A172 (cell line): Measurements from ENCODE around the gene SPOCK1. TPM values are rescaled to one million over a fixed set of nuclear protein-coding genes. Genes with fewer than 3 reads are reported as not detected.

Experiments used
- DNase-seq: peaks from one replicate; pipeline ENCODE4 v3.0.0-alpha.2; 2015; ENCODE audit warnings: low spot score
- total RNA-seq: library from RNA; depleted of rRNA; stranded (reverse); fragments of >200 nt; shearing (Covaris generic); gene quantifications from 2 replicates; pipeline ENCODE4 v1.2.3, GENCODE V29; 2014

The SPOCK1 gene
- total RNA-seq, 1 experiment from 2014 or later: 6.5 TPM

DNA sequence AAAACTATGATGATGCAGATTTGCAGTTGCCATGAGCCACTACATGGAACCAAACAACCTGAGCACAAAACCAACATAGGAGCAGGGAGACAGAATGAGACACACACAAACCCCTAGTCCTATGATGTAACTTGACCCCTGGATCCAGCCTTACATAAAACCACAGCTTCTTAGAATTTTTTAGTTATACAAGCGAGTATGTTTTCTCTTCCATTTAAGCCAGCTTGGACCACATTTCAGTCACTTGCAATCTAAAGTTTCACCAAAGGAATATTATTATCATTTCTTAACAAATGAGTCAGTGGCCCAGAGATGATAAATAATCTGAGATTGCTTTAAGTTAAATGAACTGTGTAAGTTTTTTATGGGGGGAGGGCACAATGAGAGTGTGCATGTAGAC lies 6.8 kb downstream of the SPOCK1 start:
- no peak for DNase-seq

GRCh38 chr5:137491121-137491520 lies 8.0 kb downstream of the SPOCK1 start:
- no peak for DNase-seq

- no peak for DNase-seq
Measured at GRCh38 chr5:137490591-137490990, 8.5 kb downstream of the SPOCK1 start.

DNA sequence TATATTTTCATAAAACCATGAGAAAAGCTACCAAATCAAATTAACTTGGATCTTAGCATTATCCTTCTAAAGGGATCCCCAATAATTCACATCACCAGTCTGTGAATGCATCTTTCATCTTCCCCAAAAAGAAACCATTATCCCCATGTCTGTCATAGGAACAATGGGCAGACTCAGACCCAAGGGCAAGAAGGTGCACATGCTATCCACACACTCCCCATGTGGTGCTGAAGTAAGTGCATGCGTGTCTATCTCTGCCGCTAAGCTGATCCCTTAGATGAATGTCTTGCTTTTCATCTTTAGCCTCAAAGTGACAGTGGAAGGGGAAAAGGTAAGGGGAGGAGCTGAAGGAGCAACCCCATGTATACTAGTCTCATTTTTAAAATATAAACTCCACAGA lies 10.2 kb downstream of the SPOCK1 start:
- DNase-seq: no peak

GRCh38 chr5:137488516-137488915 lies 10.6 kb downstream of the SPOCK1 start:
- no peak for DNase-seq

DNA sequence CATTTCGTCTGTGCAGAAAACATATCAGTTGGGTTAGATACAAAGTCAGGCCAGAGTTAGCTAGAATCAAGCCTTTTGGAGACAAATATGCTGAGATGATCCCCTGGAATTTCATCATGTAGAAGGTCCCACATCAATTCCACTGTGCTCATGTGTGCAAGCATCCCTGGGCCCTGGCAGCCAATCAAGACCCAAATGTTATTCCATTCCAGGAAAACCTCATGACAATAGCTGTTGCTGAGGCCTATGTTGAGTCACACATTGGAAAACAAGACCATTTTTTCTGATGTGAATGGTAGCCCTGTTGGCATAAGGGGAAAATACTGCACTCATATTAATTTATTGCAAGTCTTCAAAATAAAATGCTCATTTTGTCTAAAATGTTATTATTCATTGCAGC lies 11.5 kb downstream of the SPOCK1 start:
- DNase-seq: no peak

GRCh38 chr5:137486707-137487106 lies 12.4 kb downstream of the SPOCK1 start:
- DNase-seq: peak; percentile 64

DNA sequence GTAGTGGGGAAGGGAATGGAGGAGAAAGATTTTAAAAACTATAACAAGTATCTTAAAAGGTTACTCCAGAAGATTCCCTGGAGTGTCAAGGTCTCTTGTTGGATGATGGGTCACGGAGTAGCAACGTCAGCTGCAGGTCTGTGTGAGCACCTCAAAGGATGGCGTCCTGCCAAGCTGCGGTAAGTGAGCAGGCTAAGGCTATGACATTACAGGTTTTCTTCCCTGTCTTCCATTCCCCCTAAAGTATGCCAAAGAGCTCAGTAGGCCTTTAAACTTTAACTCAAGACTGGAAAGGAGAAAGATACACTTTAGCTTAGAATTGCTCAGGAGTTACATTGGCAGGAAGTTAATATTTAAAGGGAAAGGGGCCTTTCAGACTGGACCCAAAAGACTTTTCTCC lies 17.5 kb downstream of the SPOCK1 start:
- no peak for DNase-seq

DNA sequence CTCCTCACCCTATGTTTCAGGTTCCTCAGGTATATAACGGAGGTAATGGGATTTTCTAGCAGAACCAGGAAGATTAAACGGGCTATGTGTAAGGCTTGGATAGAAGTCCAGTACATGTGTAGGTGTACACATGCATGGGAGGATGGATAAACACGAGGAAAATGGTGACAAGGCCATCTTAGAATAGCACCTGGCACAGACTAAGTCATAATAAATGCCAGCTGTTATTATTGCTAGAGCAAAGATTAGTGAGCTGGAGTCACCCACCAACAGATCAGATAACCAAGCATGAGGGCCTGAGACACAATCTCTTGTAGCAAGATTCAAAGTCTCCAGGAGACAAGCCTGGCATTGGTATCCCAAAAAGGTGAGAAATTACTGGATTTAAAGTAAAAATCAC lies 21.1 kb downstream of the SPOCK1 start:
- DNase-seq: no peak

DNA sequence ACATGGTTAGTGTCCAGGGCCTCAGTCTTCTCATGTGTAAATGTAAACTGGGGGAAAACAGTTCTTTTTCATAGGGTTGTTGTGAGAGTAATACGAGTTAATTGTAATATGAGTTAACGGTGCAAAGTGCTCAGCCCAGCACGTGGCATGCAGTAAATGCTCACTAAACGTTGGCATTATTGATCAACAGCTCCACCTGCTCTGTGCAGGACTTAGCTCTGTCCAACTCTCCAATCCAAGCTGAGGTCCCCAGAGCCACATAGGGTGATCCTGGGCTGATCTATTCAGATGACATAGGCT lies 28.3 kb downstream of the SPOCK1 start:
- no peak for DNase-seq

- peak; percentile 97 for DNase-seq
Measured at GRCh38 chr5:137470111-137470920, 28.8 kb downstream of the SPOCK1 start.

DNA sequence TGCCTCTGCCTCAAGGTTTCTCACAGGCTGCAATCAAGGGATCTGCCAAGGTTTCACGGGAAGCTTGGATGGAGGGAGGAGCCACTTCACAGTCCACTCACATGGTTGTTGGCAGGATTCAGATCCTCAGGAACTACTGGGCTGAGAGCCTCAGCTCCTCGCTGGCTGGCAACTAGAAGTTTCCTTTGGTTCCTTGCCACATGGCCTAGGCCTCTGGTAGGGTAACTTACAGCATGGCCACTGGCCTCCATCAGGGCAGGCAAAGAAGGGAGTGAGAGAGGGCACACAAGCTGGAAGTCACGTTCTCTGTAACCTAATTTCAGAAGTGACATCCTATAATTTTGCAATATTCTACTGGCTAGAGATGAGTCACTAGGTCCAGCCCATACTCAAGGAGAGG lies 32.2 kb downstream of the SPOCK1 start:
- no peak for DNase-seq

DNA sequence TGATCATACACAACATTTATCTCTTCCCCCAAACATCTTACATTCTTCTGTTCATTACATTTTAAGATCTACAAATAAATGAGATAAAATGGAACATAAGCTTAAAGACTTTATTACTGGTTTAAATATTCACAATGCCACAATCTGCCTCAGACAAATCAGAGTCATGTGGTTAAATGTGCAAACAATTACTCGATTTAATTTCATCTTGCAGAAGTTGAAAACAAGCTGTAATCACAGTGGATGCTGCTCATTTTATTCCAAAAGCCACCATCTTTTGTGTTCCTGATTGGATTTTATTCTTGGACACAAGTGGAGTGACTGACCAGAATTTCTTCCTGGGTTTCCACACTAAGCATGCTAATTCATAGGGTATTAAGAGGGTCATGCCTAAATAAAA lies 33.2 kb downstream of the SPOCK1 start:
- no peak for DNase-seq

DNA sequence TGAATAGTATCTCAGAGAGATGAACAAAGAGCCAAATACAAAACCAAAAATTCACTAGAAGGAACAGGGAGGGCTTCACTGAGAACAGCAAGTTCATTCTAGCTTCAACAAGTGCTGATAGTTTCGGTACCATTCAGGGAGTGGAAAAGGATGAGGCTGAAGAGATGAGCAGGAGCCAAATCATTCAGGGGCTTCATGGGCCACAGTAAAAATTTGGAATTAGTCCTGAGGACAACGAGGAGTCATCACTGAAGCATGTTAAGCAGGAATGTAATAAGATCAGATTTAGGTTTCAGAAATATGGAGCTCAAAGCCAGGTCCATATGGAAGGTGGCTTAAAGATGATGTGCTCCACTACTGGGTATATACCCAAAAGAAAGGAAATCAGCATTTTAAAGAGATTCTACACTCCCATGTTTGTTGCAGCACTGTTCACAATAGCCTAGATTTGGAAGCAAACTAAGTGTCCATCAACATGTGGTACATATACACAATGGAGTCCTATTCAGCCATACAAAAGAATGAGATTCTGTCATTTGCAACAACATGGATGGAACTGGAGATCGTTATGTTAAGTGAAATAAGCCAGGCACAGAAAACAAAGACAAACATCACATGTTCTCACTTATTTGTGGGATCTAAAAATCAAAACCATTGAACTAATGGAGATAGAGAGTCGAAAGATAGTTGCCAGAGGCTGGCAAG lies 36.2 kb downstream of the SPOCK1 start:
- no peak for DNase-seq

- no peak for DNase-seq
Measured at GRCh38 chr5:137462265-137462590, 36.9 kb downstream of the SPOCK1 start.

- no peak for DNase-seq
Measured at GRCh38 chr5:137461391-137462264, 37.5 kb downstream of the SPOCK1 start.

- no peak for DNase-seq
Measured at GRCh38 chr5:137454671-137455070, 44.5 kb downstream of the SPOCK1 start.

- DNase-seq: peak; percentile 63
Measured at GRCh38 chr5:137453483-137454080, 45.5 kb downstream of the SPOCK1 start.

- no peak for DNase-seq
Measured at GRCh38 chr5:137450759-137451158, 48.4 kb downstream of the SPOCK1 start.

DNA sequence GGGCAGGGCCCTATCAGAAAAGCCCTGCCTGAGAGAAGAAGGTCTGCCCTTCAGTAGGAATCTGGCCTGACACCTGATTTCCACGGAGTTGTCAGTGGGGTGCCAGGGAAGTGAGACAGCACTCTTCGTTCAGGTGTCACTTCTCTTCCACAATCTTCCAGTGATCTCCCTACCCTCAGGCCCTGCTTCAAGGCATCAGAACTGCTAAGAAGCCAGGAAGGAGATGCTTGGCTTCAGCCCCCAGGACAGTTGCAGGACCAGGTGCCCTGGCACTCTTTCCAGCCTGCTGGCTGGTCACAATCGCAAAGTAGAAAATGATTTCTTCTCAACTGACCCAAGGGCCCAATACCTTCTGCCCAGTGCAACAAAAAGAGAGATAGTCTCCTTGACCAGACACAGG lies 50.3 kb downstream of the SPOCK1 start:
- no peak for DNase-seq

DNA sequence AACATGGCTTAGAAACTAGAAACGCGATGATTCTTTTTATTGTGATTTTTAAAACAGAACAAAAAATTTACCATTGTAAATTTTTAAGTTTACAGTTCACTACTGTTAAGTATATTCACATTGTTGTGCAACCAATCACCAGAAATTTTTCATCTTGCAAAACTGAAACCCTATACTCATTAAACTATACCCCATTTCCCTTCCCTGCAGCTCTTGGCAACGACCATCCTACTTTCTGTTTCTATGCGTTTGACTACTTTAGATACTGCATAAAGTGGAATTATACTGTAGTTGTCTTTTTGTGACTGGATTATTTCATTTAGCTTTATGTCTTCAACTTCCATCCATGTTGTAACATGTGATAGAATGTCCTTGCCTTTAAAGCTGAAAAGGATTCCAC lies 52.5 kb downstream of the SPOCK1 start:
- no peak for DNase-seq

GRCh38 chr5:137446151-137446550 lies 53.0 kb downstream of the SPOCK1 start:
- DNase-seq: no peak
